ENCODE data around the gene ZNF827. TPM values are rescaled to one million over a fixed set of nuclear protein-coding genes. Genes with fewer than 3 reads are reported as not detected.

ZNF827 gene
- total RNA-seq, 1 donor from 2014 or later: 50.2 TPM

DNA sequence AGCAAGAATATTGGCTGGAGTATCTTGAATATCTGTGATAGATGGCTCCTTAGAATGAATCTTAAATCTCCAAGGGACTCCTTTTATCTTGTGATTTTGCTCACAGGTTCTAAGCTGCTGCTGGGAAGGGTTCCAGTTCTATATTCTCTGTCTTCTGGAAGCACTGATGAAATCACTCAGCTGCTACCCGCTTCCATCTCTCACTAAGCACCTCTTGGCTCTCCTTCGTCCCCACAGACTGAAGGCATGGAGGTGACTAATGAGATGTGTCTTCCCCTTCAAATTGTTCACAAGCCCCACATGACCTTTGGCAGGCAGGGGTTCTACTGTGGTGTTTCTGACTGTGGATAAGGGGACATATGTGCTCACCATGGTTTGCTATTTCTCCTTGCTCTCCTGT is 182.8 kb downstream of the ZNF827 start:
- Mint-ChIP-seq H3K27ac (no peak overlapping the region), H3K4me3 (ENCODE audit: low read depth) (no peak overlapping the region), H3K9me3 (ENCODE audit: low read depth) (no peaks in the 10 kb centered on the region), H3K4me1 (ENCODE audit: low read depth) (no peaks in the 10 kb centered on the region), H3K27me3 (no peaks in the 10 kb centered on the region), H3K36me3 (ENCODE audit: insufficient read depth) (peaks cover 12% of the 10 kb centered on the region)
- TF ChIP-seq CTCF (IDR thresholded peaks at IDR 0.05; ENCODE audit: unreplicated experiment): no peak
- no peak for DNase-seq (ENCODE audit: low spot score, unreplicated experiment)

- Mint-ChIP-seq H3K4me3 (ENCODE audit: low read depth) (no peak overlapping the region), H3K9me3 (ENCODE audit: low read depth) (peaks cover 19% of the 10 kb centered on the region), H3K4me1 (ENCODE audit: low read depth) (no peaks in the 10 kb centered on the region), H3K36me3 (ENCODE audit: insufficient read depth) (no peaks in the 10 kb centered on the region), H3K27ac (no peak overlapping the region), H3K27me3 (peaks cover 13% of the 10 kb centered on the region)
- TF ChIP-seq CTCF (IDR thresholded peaks at IDR 0.05; ENCODE audit: unreplicated experiment): no peak
- DNase-seq (ENCODE audit: low spot score, unreplicated experiment): no peak
Measured at GRCh38 chr4:145743641-145744040, 195.0 kb downstream of the ZNF827 start.

- H3K27me3 Mint-ChIP-seq: peaks cover 13% of the 10 kb centered on the region
- no peaks in the 10 kb centered on the region for H3K4me1 Mint-ChIP-seq (ENCODE audit: low read depth)
- H3K9me3 Mint-ChIP-seq (ENCODE audit: low read depth): no peaks in the 10 kb centered on the region
- H3K4me3 Mint-ChIP-seq (ENCODE audit: low read depth): no peak overlapping the region
- no peak for TF ChIP-seq CTCF (IDR thresholded peaks at IDR 0.05; ENCODE audit: unreplicated experiment)
- no peaks in the 10 kb centered on the region for H3K36me3 Mint-ChIP-seq (ENCODE audit: insufficient read depth)
- DNase-seq (ENCODE audit: low spot score, unreplicated experiment): no peak
- H3K27ac Mint-ChIP-seq: no peak overlapping the region
Measured at GRCh38 chr4:145740806-145741205, 197.8 kb downstream of the ZNF827 start.

GRCh38 chr4:145739845-145740244 is 198.8 kb downstream of the ZNF827 start:
- H3K27ac Mint-ChIP-seq: no peak overlapping the region
- no peak overlapping the region for H3K4me3 Mint-ChIP-seq (ENCODE audit: low read depth)
- H3K4me1 Mint-ChIP-seq (ENCODE audit: low read depth): peaks cover 8% of the 10 kb centered on the region
- no peak for DNase-seq (ENCODE audit: low spot score, unreplicated experiment)
- H3K9me3 Mint-ChIP-seq (ENCODE audit: low read depth): no peaks in the 10 kb centered on the region
- no peaks in the 10 kb centered on the region for H3K36me3 Mint-ChIP-seq (ENCODE audit: insufficient read depth)
- peaks cover 13% of the 10 kb centered on the region for H3K27me3 Mint-ChIP-seq
- TF ChIP-seq CTCF (IDR thresholded peaks at IDR 0.05; ENCODE audit: unreplicated experiment): no peak

GRCh38 chr4:145736241-145736831 is 202.3 kb downstream of the ZNF827 start:
- Mint-ChIP-seq H3K27me3 (peaks cover 4% of the 10 kb centered on the region), H3K27ac (no peak overlapping the region), H3K36me3 (ENCODE audit: insufficient read depth) (no peaks in the 10 kb centered on the region), H3K4me3 (ENCODE audit: low read depth) (no peak overlapping the region), H3K9me3 (ENCODE audit: low read depth) (no peaks in the 10 kb centered on the region), H3K4me1 (ENCODE audit: low read depth) (peaks cover 23% of the 10 kb centered on the region)
- TF ChIP-seq CTCF (IDR thresholded peaks at IDR 0.05; ENCODE audit: unreplicated experiment): no peak
- no peak for DNase-seq (ENCODE audit: low spot score, unreplicated experiment)

All from progenitor cell of endocrine pancreas (in vitro differentiated cells).